GM12875 (cell line): ENCODE data around the gene DPRX.
"Not testable (repeated sequence)": the region's sequence is repeated elsewhere in the genome, so short reads cannot be mapped to it uniquely, and the experiment has no call there.

ENCODE experiments used
- H3K4me3 ChIP-seq: one replicate; pipeline ENCODE4 v1.5.1; 2011; ENCODE audit warnings: low read depth, low read length, control low read depth
- TF ChIP-seq, protein P1 (sequence below): IDR thresholded peaks from 2 replicates; pipeline ENCODE4 v1.5.1; 2011; ENCODE audit warnings: low read depth, mild to moderate bottlenecking, control low read depth, inconsistent platforms, low read length, moderate library complexity, borderline replicate concordance; ENCODE audit not compliant: insufficient read depth

The DPRX gene

GRCh38 chr19:53657778-53658177 is 26.0 kb downstream of the DPRX start:
- TF ChIP-seq, protein P1, sequence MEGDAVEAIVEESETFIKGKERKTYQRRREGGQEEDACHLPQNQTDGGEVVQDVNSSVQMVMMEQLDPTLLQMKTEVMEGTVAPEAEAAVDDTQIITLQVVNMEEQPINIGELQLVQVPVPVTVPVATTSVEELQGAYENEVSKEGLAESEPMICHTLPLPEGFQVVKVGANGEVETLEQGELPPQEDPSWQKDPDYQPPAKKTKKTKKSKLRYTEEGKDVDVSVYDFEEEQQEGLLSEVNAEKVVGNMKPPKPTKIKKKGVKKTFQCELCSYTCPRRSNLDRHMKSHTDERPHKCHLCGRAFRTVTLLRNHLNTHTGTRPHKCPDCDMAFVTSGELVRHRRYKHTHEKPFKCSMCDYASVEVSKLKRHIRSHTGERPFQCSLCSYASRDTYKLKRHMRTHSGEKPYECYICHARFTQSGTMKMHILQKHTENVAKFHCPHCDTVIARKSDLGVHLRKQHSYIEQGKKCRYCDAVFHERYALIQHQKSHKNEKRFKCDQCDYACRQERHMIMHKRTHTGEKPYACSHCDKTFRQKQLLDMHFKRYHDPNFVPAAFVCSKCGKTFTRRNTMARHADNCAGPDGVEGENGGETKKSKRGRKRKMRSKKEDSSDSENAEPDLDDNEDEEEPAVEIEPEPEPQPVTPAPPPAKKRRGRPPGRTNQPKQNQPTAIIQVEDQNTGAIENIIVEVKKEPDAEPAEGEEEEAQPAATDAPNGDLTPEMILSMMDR, result no peak
- no peak overlapping the region for H3K4me3 ChIP-seq

- H3K4me3 ChIP-seq, result no peak overlapping the region
- TF ChIP-seq, protein P1, result no peak
Measured at GRCh38 chr19:53659292-53659691, 27.5 kb downstream of the DPRX start.

DNA sequence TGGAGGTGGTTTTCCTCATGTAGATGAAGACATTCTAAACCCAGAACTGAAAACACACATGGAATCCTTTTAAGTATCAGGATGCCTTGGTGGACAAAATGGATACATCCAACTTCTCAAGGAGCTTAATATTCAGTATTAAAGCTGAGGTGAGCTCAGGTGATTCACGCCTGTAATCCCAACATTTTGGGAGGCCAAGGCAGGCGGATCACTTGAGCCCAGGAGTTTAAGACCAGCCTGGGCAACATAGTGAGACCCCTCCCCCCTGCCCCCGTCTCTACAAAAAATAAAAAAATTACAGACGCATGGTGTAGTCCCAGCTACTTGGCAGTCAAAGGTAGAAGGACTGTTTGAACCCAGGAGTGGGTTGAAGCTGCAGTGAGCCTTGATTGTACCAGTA is 28.8 kb downstream of the DPRX start:
- TF ChIP-seq, protein P1, result no peak
- no peak overlapping the region for H3K4me3 ChIP-seq

- no peak overlapping the region for H3K4me3 ChIP-seq
- TF ChIP-seq, protein P1, result no peak
Measured at GRCh38 chr19:53662209-53662608, 30.4 kb downstream of the DPRX start.

DNA sequence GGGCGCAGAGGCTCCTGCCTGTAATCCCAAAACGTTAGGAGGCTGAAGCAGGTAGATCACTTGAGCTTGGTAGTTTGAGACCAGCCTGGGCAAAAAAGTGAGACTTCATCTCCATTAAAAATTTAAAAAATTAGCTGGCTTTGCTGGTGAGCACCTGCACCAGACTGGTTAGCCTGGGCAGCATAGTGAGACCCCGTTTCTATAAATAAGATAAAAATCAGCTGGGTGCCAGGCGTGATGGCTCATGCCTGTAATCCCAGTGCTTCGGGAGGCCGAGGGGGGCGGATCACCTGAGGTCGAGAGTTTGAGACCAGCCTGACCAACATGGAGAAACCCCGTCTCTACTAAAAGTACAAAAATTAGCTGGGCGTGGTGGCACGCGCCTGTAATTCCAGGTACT is 32.4 kb downstream of the DPRX start:
- TF ChIP-seq, protein P1, result no peak
- H3K4me3 ChIP-seq, result no peak overlapping the region

GRCh38 chr19:53664760-53665159 is 33.0 kb downstream of the DPRX start:
- no peak overlapping the region for H3K4me3 ChIP-seq
- TF ChIP-seq, protein P1, result no peak

GRCh38 chr19:53666331-53666730 is 34.5 kb downstream of the DPRX start:
- H3K4me3 ChIP-seq, result not testable (repeated sequence)

GRCh38 chr19:53668804-53669203 is 37.0 kb downstream of the DPRX start:
- H3K4me3 ChIP-seq, result not testable (repeated sequence)
